HCT116 (cell line): ENCODE data around the gene C2CD3. TPM values are rescaled to one million over a fixed set of nuclear protein-coding genes. Genes with fewer than 3 reads are reported as not detected.

Experiments
- ATAC-seq: fragments of 200-7000 bp; cut with Tn5 transposase; 2 replicates; pipeline ENCODE4 v1.9.1; 2020; ENCODE audit warnings: mild to moderate bottlenecking, moderate library complexity
- BruUV-seq: library from RNA; stranded (reverse); fragments of 400-500 nt; replicated peaks from 2 replicates; lab custom pipeline; 2021; lab: Mats Ljungman, UMichigan
- CTCF ChIA-PET: fragments of 300-600 bp; sonication (Branson Sonifier 250); formaldehyde crosslinking; loops from one replicate; lab custom pipeline; 2021; ENCODE audit warnings: antibody characterized with exemption; lab: Charles Lee
- POLR2A ChIA-PET: fragments of 300-600, 350-600 bp; sonication (Branson Sonifier 250); formaldehyde crosslinking; loops from one replicate; lab custom pipeline; 2021; ENCODE audit warnings: antibody characterized with exemption; lab: Charles Lee
- RAD21 ChIA-PET, 2 experiments: fragments of 300-600 bp; sonication (Branson Sonifier 250); formaldehyde crosslinking; loops; one replicate each; lab custom pipeline; 2023; ENCODE audit warnings: low total read pairs in 2 of 2; ENCODE audit not compliant: uncharacterized antibody in 2 of 2, unreplicated experiment in 2 of 2, low non-redundant PET in 1 of 2; lab: Charles Lee
- DNase-seq: peaks from one replicate; pipeline ENCODE4 v3.0.0-alpha.2; 2010; ENCODE audit warnings: low read depth, low spot score
- H2AFZ ChIP-seq: fragments of 200-600 bp; shearing (Covaris generic), sonication (generic); 2 replicates; pipeline ENCODE4 v1.6.1; 2017; ENCODE audit warnings: low read depth, mixed run types, mixed read lengths, antibody characterized with exemption, low read length; ENCODE audit not compliant: poor library complexity, severe bottlenecking
- H3K27ac ChIP-seq: 2 replicates; pipeline ENCODE4 v1.5.1; 2012; ENCODE audit warnings: low read depth, low read length
- H3K27me3 ChIP-seq: fragments of 200-600 bp; sonication (generic); 2 replicates; pipeline ENCODE4 v1.6.1; 2016; ENCODE audit warnings: mixed run types, low read length, mixed read lengths; ENCODE audit not compliant: insufficient read depth
- H3K36me3 ChIP-seq, 2 experiments: fragments of 200-500 bp in 1 of 2; fragments of 200-600 bp in 1 of 2; sonication (Bioruptor generic) in 1 of 2; sonication (generic) in 1 of 2; 2 replicates each; pipeline versions ENCODE4 v1.5.1 to v1.6.1; 2014 to 2016; ENCODE audit warnings: low read length in 2 of 2, inconsistent platforms in 1 of 2, mixed read lengths in 1 of 2, mixed run types in 1 of 2; ENCODE audit not compliant: insufficient read depth in 2 of 2, control insufficient read depth in 1 of 2
- H3K4me1 ChIP-seq, 2 experiments: fragments of 200-600 bp in 1 of 2; sonication (generic) in 1 of 2; 2 replicates each; pipeline versions ENCODE4 v1.5.1 to v1.6.1; 2012 to 2017; ENCODE audit warnings: low read length in 2 of 2, inconsistent platforms in 1 of 2, mild to moderate bottlenecking in 1 of 2, mixed read lengths in 1 of 2, mixed run types in 1 of 2, moderate library complexity in 1 of 2; ENCODE audit not compliant: insufficient read depth in 2 of 2, control insufficient read depth in 1 of 2
- H3K4me2 ChIP-seq: fragments of 200-600 bp; sonication (generic); 2 replicates; pipeline ENCODE4 v1.6.1; 2017; ENCODE audit warnings: mixed run types, low read length, mixed read lengths
- H3K4me3 ChIP-seq, 2 experiments: fragments of 200-600 bp in 1 of 2; sonication (generic) in 1 of 2; replicated peaks in 1 of 2; 2 replicates each; pipeline ENCODE4 v1.5.1; 2011 to 2016; ENCODE audit warnings: low read length in 2 of 2, control low read depth in 1 of 2, low read depth in 1 of 2, mild to moderate bottlenecking in 1 of 2, mixed read lengths in 1 of 2, mixed run types in 1 of 2
- H3K79me2 ChIP-seq: fragments of 200-600 bp; sonication (generic); 2 replicates; pipeline ENCODE4 v1.6.1; 2017; ENCODE audit warnings: mild to moderate bottlenecking, mixed run types, low read length, moderate library complexity, mixed read lengths; ENCODE audit not compliant: insufficient read depth
- H3K9ac ChIP-seq: fragments of 200-600 bp; sonication (generic); 2 replicates; pipeline ENCODE4 v1.6.1; 2016; ENCODE audit warnings: low read length, mixed read lengths
- H3K9me2 ChIP-seq: fragments of 200-600 bp; sonication (generic), shearing (Covaris generic); 2 replicates; pipeline ENCODE4 v1.6.1; 2017; ENCODE audit warnings: mixed run types, mild to moderate bottlenecking, moderate library complexity; ENCODE audit not compliant: insufficient read depth
- H3K9me3 ChIP-seq, 2 experiments: fragments of 200-500 bp in 1 of 2; fragments of 200-600 bp in 1 of 2; sonication (Bioruptor generic) in 1 of 2; sonication (generic) in 1 of 2; 2 replicates each; pipeline ENCODE4 v1.6.1; 2014 to 2017; ENCODE audit warnings: low read length in 2 of 2, mixed read lengths in 2 of 2, inconsistent platforms in 1 of 2, low read depth in 1 of 2, mild to moderate bottlenecking in 1 of 2, mixed run types in 1 of 2, moderate library complexity in 1 of 2; ENCODE audit not compliant: control insufficient read depth in 1 of 2, insufficient read depth in 1 of 2
- H4K20me1 ChIP-seq: fragments of 200-600 bp; sonication (generic), shearing (Covaris generic); 2 replicates; pipeline ENCODE4 v1.6.1; 2017; ENCODE audit warnings: mixed run types, mild to moderate bottlenecking, moderate library complexity; ENCODE audit not compliant: insufficient read depth
- ATF3 ChIP-seq: IDR thresholded peaks from 2 replicates; pipeline ENCODE4 v1.6.1; 2012
- CBX3 ChIP-seq: IDR thresholded peaks from 2 replicates; pipeline ENCODE4 v1.6.1; 2012; ENCODE audit warnings: low read depth
- CEBPB ChIP-seq: IDR thresholded peaks from 2 replicates; pipeline ENCODE4 v1.6.1; 2012; ENCODE audit warnings: low read depth
- EZH2phosphoT487 ChIP-seq: fragments of 200-600 bp; IDR thresholded peaks from 2 replicates; pipeline ENCODE4 v1.6.1; 2018; ENCODE audit warnings: antibody characterized with exemption, borderline replicate concordance
- FOSL1 ChIP-seq: IDR thresholded peaks from 2 replicates; pipeline ENCODE4 v1.6.1; 2012; ENCODE audit warnings: low read depth
- MAX ChIP-seq: IDR thresholded peaks from 2 replicates; pipeline ENCODE4 v1.6.1; 2012
- POLR2A ChIP-seq: IDR thresholded peaks from 2 replicates; pipeline ENCODE4 v1.7.0; 2011; ENCODE audit warnings: borderline replicate concordance; ENCODE audit not compliant: insufficient read depth, insufficient read length; ENCODE audit errors: extremely low read depth
- POLR2AphosphoS5 ChIP-seq: IDR thresholded peaks from 2 replicates; pipeline ENCODE4 v1.6.1; 2011; ENCODE audit warnings: mild to moderate bottlenecking, low read depth, low read length, moderate library complexity
- SIN3A ChIP-seq: IDR thresholded peaks from 2 replicates; pipeline ENCODE4 v1.6.1; 2012; ENCODE audit warnings: low read depth
- YY1 ChIP-seq: IDR thresholded peaks from 2 replicates; pipeline ENCODE4 v1.6.1; 2011; ENCODE audit warnings: low read length, low read depth, moderate library complexity, mild to moderate bottlenecking; ENCODE audit not compliant: insufficient replicate concordance; ENCODE audit errors: extremely low read depth
- ZFX ChIP-seq: fragments of 450-650 bp; IDR thresholded peaks from 2 replicates; pipeline ENCODE4 v1.6.1; 2017
- intact Hi-C: fragments of 100-400 bp; cut with micrococcal nuclease; formaldehyde crosslinking; loops from 2 replicates; pipeline ENCODE4 v1.10.0; 2022
- total RNA-seq: library from RNA; stranded (reverse); gene quantifications from one replicate; pipeline ENCODE4 v1.2.1, GENCODE V29; 2021; ENCODE audit not compliant: unreplicated experiment

C2CD3 gene
- total RNA-seq, 1 experiment from 2014 or later, result 30.6 TPM

- no peak within 1 kb of the TSS for H2AFZ ChIP-seq
Observed at GRCh38 chr11:74008373-74009229, 162.2 kb downstream of the C2CD3 start, which contains the start of gene UCP3. Gene UCP3 (minus strand): TSS chr11:74009085. CDS start chr11:74007042, 2,043 bp downstream.

More at GRCh38 chr11:74008373-74009229, 162.2 kb downstream of the C2CD3 start, which contains the start of gene UCP3:
- no peaks in the 10 kb centered on the region for H3K79me2 ChIP-seq
- TF ChIP-seq CEBPB (no peak), POLR2A (no peak), YY1 (no peak), CBX3 (no peak), FOSL1 (no peak), POLR2AphosphoS5 (no peak), MAX (no peak), SIN3A (no peak), EZH2phosphoT487 (no peak), ATF3 (no peak), ZFX (no peak)
- TF ChIP-seq, all 23 proteins: peak for 0
- ChIA-PET RAD21 (no interaction called here), CTCF (no interaction called here), POLR2A (no interaction called here)
- DNase-seq, result no peak
- Histone ChIP-seq H3K36me3 (no peaks in the 10 kb centered on the region; a peak in 1 of 4 replicates), H3K9me3 (no peaks in the 10 kb centered on the region), H3K4me2 (no peak within 1 kb of the TSS), H3K27me3 (no peaks in the 10 kb centered on the region), H3K4me3 (no peak within 1 kb of the TSS), H3K4me1 (no peaks in the 10 kb centered on the region), H3K9me2 (no peaks in the 10 kb centered on the region), H3K9ac (no peak within 1 kb of the TSS), H3K27ac (no peak within 1 kb of the TSS), H4K20me1 (no peaks in the 10 kb centered on the region)
- BruUV-seq, result no TSS peak
- intact Hi-C loops, result no loop called here
- ATAC-seq, result no peak
